PC-3 (cell line): ENCODE measurements around the gene SH3RF3. TPM values are rescaled to one million over a fixed set of nuclear protein-coding genes. Genes with fewer than 3 reads are reported as not detected.

Experiments
- ATAC-seq: fragments of 200-7000 bp; cut with Tn5 transposase; 2 replicates; pipeline ENCODE4 v1.9.1; 2020; ENCODE audit warnings: mild to moderate bottlenecking, moderate library complexity
- BruUV-seq: library from RNA; stranded (reverse); fragments of 400-500 nt; replicated peaks from 2 replicates; lab custom pipeline; 2021; lab: Mats Ljungman, UMichigan
- CTCF ChIA-PET: fragments of 300-600 bp; sonication (Branson Sonifier 250); formaldehyde crosslinking; loops from one replicate; lab custom pipeline; 2022; ENCODE audit warnings: antibody characterized with exemption; lab: Charles Lee
- POLR2A ChIA-PET: fragments of 300-600 bp; sonication (Branson Sonifier 250); formaldehyde crosslinking; loops from one replicate; lab custom pipeline; 2022; ENCODE audit warnings: antibody characterized with exemption; ENCODE audit not compliant: unreplicated experiment; lab: Charles Lee
- DNase-seq: peaks from one replicate; pipeline ENCODE4 v3.0.0-alpha.2; 2015
- H2AFZ ChIP-seq: fragments of 300-600 bp; sonication (generic); 2 replicates; pipeline ENCODE4 v1.6.0; 2016; ENCODE audit warnings: antibody characterized with exemption, low read length
- H3F3A ChIP-seq: fragments of 300-600 bp; sonication (generic); one replicate; pipeline ENCODE4 v1.6.0; 2017; ENCODE audit warnings: antibody characterized with exemption, low read length, control low read depth, mild to moderate bottlenecking; ENCODE audit not compliant: unreplicated experiment
- H3K27ac ChIP-seq: fragments of 300-600 bp; sonication (generic); 2 replicates; pipeline ENCODE4 v1.5.1; 2016; ENCODE audit warnings: mild to moderate bottlenecking, low read length
- H3K27me3 ChIP-seq: fragments of 300-600 bp; sonication (generic); 2 replicates; pipeline ENCODE4 v1.6.1; 2016; ENCODE audit warnings: low read length, mixed read lengths
- H3K36me3 ChIP-seq: fragments of 300-600 bp; sonication (generic); 2 replicates; pipeline ENCODE4 v1.6.1; 2016; ENCODE audit warnings: low read depth, mixed run types, low read length, mixed read lengths
- H3K4me1 ChIP-seq: fragments of 300-600 bp; sonication (generic); 2 replicates; pipeline ENCODE4 v1.5.1; 2016; ENCODE audit warnings: low read length; ENCODE audit not compliant: insufficient read depth
- H3K4me2 ChIP-seq: fragments of 300-600 bp; sonication (generic); 2 replicates; pipeline ENCODE4 v1.6.0; 2016; ENCODE audit warnings: low read length
- H3K4me3 ChIP-seq: fragments of 300-600 bp; sonication (generic); 2 replicates; pipeline ENCODE4 v1.5.1; 2016; ENCODE audit warnings: mild to moderate bottlenecking, low read length, mixed read lengths
- H3K79me2 ChIP-seq: fragments of 300-600 bp; sonication (generic); 2 replicates; pipeline ENCODE4 v1.6.1; 2017; ENCODE audit warnings: low read length, mixed read lengths
- H3K9ac ChIP-seq: fragments of 300-600 bp; sonication (generic); 2 replicates; pipeline ENCODE4 v1.6.0; 2016; ENCODE audit warnings: mild to moderate bottlenecking, low read length
- H3K9me2 ChIP-seq: fragments of 300-600 bp; sonication (generic); replicated peaks from 2 replicates; pipeline ENCODE4 v1.6.1; 2016; ENCODE audit warnings: mixed run types, low read length, mixed read lengths
- H3K9me3 ChIP-seq: fragments of 300-600 bp; sonication (generic); 2 replicates; pipeline ENCODE4 v1.6.1; 2016; ENCODE audit warnings: low read length, mixed read lengths
- H4K20me1 ChIP-seq: fragments of 300-600 bp; sonication (generic); 2 replicates; pipeline ENCODE4 v1.6.1; 2016; ENCODE audit warnings: low read length, mixed read lengths
- CTCF ChIP-seq: fragments of 300-600 bp; sonication (generic); conservative IDR thresholded peaks from 2 replicates; pipeline ENCODE4 v1.5.1; 2017; ENCODE audit warnings: antibody characterized with exemption, low read depth, mild to moderate bottlenecking, low read length
- EZH2 ChIP-seq: fragments of 300-600 bp; sonication (generic); IDR thresholded peaks from one replicate; pipeline ENCODE4 v1.6.1; 2017; ENCODE audit warnings: antibody characterized with exemption, mild to moderate bottlenecking, low read length; ENCODE audit not compliant: unreplicated experiment
- EZH2phosphoT487 ChIP-seq: fragments of 300-600 bp; sonication (generic); IDR thresholded peaks from 2 replicates; pipeline ENCODE4 v1.6.1; 2018; ENCODE audit warnings: mild to moderate bottlenecking, antibody characterized with exemption, low read length, borderline replicate concordance
- intact Hi-C: fragments of 100-400 bp; cut with micrococcal nuclease; formaldehyde crosslinking; loops from 2 replicates; pipeline ENCODE4 v1.9.0; 2023
- total RNA-seq: library from RNA; depleted of rRNA; stranded (reverse); fragments of >200 nt; gene quantifications from 2 replicates; pipeline ENCODE4 v1.2.3, GENCODE V29; 2014

SH3RF3 gene
- total RNA-seq, 1 experiment from 2014 or later, result 11.7 TPM

- no TSS peak for BruUV-seq
- Histone ChIP-seq H2AFZ (no peak overlapping the region), H3K9me2 (no peaks in the 10 kb centered on the region), H3K9ac (no peak overlapping the region), H3K79me2 (peaks cover 54% of the 10 kb centered on the region), H3K4me3 (no peak overlapping the region), H3K4me2 (no peak overlapping the region), H3K9me3 (no peaks in the 10 kb centered on the region), H4K20me1 (no peaks in the 10 kb centered on the region), H3K4me1 (peaks cover 39% of the 10 kb centered on the region), H3K36me3 (no peaks in the 10 kb centered on the region), H3K27me3 (no peaks in the 10 kb centered on the region), H3F3A (peaks cover 4% of the 10 kb centered on the region), H3K27ac (peak overlapping the region; percentile 51; the same call in 1 of the 2 replicates)
- TF ChIP-seq EZH2phosphoT487, result no peak
- TF ChIP-seq CTCF, result no peak
- no peak for TF ChIP-seq EZH2
- ChIA-PET POLR2A (no interaction called here), CTCF (no interaction called here)
- DNase-seq (no peak), ATAC-seq (no peak)
- intact Hi-C loops, result no loop called here
Measured at GRCh38 chr2:109342256-109342850, 213.3 kb downstream of the SH3RF3 start.

GRCh38 chr2:109342930-109343329 is 213.9 kb downstream of the SH3RF3 start:
- Histone ChIP-seq H3K4me3 (no peak overlapping the region), H3K4me2 (no peak overlapping the region), H3K4me1 (peaks cover 38% of the 10 kb centered on the region), H3K9ac (no peak overlapping the region), H3K9me3 (no peaks in the 10 kb centered on the region), H2AFZ (no peak overlapping the region), H3K27ac (no peak overlapping the region), H3F3A (peaks cover 4% of the 10 kb centered on the region), H4K20me1 (no peaks in the 10 kb centered on the region), H3K9me2 (no peaks in the 10 kb centered on the region), H3K27me3 (no peaks in the 10 kb centered on the region), H3K36me3 (no peaks in the 10 kb centered on the region), H3K79me2 (peaks cover 49% of the 10 kb centered on the region)
- no peak for ATAC-seq
- DNase-seq, result no peak
- TF ChIP-seq CTCF (no peak), EZH2 (no peak), EZH2phosphoT487 (no peak)
- CTCF ChIA-PET, result no interaction called here
- intact Hi-C loops, result no loop called here
- POLR2A ChIA-PET, result no interaction called here
- BruUV-seq, result no TSS peak

DNA sequence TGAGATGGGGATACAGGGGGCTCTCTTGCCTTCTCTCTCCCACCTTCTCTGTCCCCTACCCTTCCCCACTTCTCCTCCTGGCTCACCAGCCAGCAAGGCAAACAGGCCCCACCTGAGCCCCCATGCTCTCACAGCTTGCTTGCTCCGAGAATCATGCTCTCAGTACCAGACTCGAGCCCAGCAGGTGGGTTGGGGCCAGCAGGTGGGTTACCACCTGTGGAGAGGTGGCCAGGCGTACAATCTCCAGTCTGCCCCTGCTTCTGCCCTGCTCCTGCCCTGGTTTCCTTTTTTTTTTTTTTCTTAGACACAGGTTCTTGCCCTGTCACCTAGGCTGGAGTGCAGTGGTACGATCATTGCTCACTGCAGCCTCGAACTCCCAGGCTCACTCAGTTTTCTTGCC is 214.5 kb downstream of the SH3RF3 start:
- peaks cover 44% of the 10 kb centered on the region for H3K79me2 ChIP-seq
- BruUV-seq, result no TSS peak

More for the DNA sequence above, 214.5 kb downstream of the SH3RF3 start:
- Histone ChIP-seq H3K27ac (no peak overlapping the region), H2AFZ (no peak overlapping the region), H3K4me2 (no peak overlapping the region), H3K9me2 (no peaks in the 10 kb centered on the region), H3K9me3 (no peaks in the 10 kb centered on the region), H3K36me3 (no peaks in the 10 kb centered on the region), H4K20me1 (no peaks in the 10 kb centered on the region), H3K27me3 (no peaks in the 10 kb centered on the region), H3K9ac (no peak overlapping the region), H3K4me3 (no peak overlapping the region), H3K4me1 (peaks cover 38% of the 10 kb centered on the region), H3F3A (peaks cover 4% of the 10 kb centered on the region)
- CTCF ChIA-PET, result interaction anchor here (0.7 kb wide), 1 partner anchor 37 kb away, joined by 8 read pairs; no protein-coding TSS in a partner anchor
- no peak for TF ChIP-seq EZH2phosphoT487
- TF ChIP-seq CTCF, result no peak
- no peak for TF ChIP-seq EZH2
- POLR2A ChIA-PET, result no interaction called here
- intact Hi-C loops, result no loop called here
- DNase-seq, result no peak
- ATAC-seq, result no peak
